K562 (cell line): ENCODE measurements around the gene ADAMTS1. TPM values are rescaled to one million over a fixed set of nuclear protein-coding genes. Genes with fewer than 3 reads are reported as not detected.

ENCODE experiments used
- ATAC-seq: fragments of 200-7000 bp; cut with Tn5 transposase; 3 replicates; pipeline ENCODE4 v1.9.1; 2020; ENCODE audit warnings: moderate library complexity
- BruUV-seq: library from RNA; stranded (reverse); fragments of 400-500 nt; replicated peaks from 2 replicates; lab custom pipeline; 2021; lab: Mats Ljungman, UMichigan
- CTCF ChIA-PET: fragments of 300-600 bp; formaldehyde crosslinking; extraction: SDS; loops from one replicate; lab custom pipeline; 2021; ENCODE audit warnings: low intra/inter-chr PET ratio; lab: Yijun Ruan, JAX
- POLR2A ChIA-PET: fragments of 300-600, 350-650 bp; sonication (Branson Sonifier 250); formaldehyde crosslinking; extraction: SDS; loops from one replicate; lab custom pipeline; 2021; ENCODE audit warnings: antibody characterized with exemption, inconsistent platforms; lab: Yijun Ruan, JAX
- DNase-seq, 4 experiments: peaks; one replicate each; pipeline versions ENCODE4 v3.0.0 to v3.0.0-alpha.2; 2011 to 2018; ENCODE audit warnings: low spot score in 3 of 4, mixed read lengths in 3 of 4; ENCODE audit errors: extremely low read depth in 1 of 4
- FAIRE-seq: peaks from 2 replicates; lab custom pipeline; 2011; peaks lifted over from hg19 to GRCh38; lab: Jason Lieb, UNC
- H2AFZ ChIP-seq: 2 replicates; pipeline ENCODE4 v1.6.0; 2011; ENCODE audit warnings: low read depth, low read length, control low read depth, inconsistent platforms
- H3K27ac ChIP-seq: fragments of 200-600 bp; 3 replicates; pipeline ENCODE4 v1.8.0; 2011; ENCODE audit warnings: low read depth, mild to moderate bottlenecking, control low read depth, inconsistent platforms, low read length, moderate library complexity, mixed read lengths; ENCODE audit errors: extremely low read depth
- H3K27me3 ChIP-seq, 2 experiments: fragments of 300-600 bp in 1 of 2; 2 replicates in 1 of 2; 3 replicates in 1 of 2; pipeline versions ENCODE4 v1.6.0 to v1.8.0; 2011; ENCODE audit warnings: inconsistent platforms in 2 of 2, low read length in 2 of 2, mild to moderate bottlenecking in 1 of 2, mixed read lengths in 1 of 2, moderate library complexity in 1 of 2; ENCODE audit not compliant: control insufficient read depth in 2 of 2, insufficient read depth in 2 of 2
- H3K36me3 ChIP-seq: fragments of 300-600 bp; 3 replicates; pipeline ENCODE4 v1.8.0; 2011; ENCODE audit warnings: mild to moderate bottlenecking, low read length, inconsistent platforms; ENCODE audit not compliant: control insufficient read depth, insufficient read depth
- H3K4me1 ChIP-seq, 2 experiments: fragments of 200-600 bp in 1 of 2; replicated peaks in 1 of 2; 2 replicates in 1 of 2; 3 replicates in 1 of 2; pipeline versions ENCODE4 v1.5.1 to v1.8.0; 2011; ENCODE audit warnings: inconsistent platforms in 2 of 2, low read length in 2 of 2, mild to moderate bottlenecking in 1 of 2, mixed read lengths in 1 of 2, moderate library complexity in 1 of 2; ENCODE audit not compliant: control insufficient read depth in 2 of 2, insufficient read depth in 2 of 2
- H3K4me2 ChIP-seq: 2 replicates; pipeline ENCODE4 v1.6.1; 2011; ENCODE audit warnings: low read length, control low read depth, inconsistent platforms, mixed read lengths; ENCODE audit not compliant: insufficient read depth
- H3K4me3 ChIP-seq: fragments of 200-600 bp; sonication (generic), shearing (Covaris generic); 2 replicates; pipeline ENCODE4 v1.5.1; 2016; ENCODE audit warnings: control low read depth, inconsistent platforms
- H3K79me2 ChIP-seq: fragments of 200-600 bp; 3 replicates; pipeline ENCODE4 v1.8.0; 2011; ENCODE audit warnings: low read length, inconsistent platforms; ENCODE audit not compliant: control insufficient read depth, insufficient read depth
- H3K9ac ChIP-seq, 2 experiments: 2 replicates each; pipeline versions ENCODE4 v1.6.0 to v1.6.1; 2011; ENCODE audit warnings: low read depth in 2 of 2, low read length in 2 of 2, control low read depth in 1 of 2, inconsistent platforms in 1 of 2, mild to moderate bottlenecking in 1 of 2, mixed read lengths in 1 of 2; ENCODE audit not compliant: insufficient read depth in 1 of 2
- H3K9me1 ChIP-seq: one replicate; pipeline ENCODE4 v1.6.0; 2011; ENCODE audit warnings: inconsistent platforms, mild to moderate bottlenecking, low read length, moderate library complexity; ENCODE audit not compliant: control insufficient read depth, insufficient read depth
- H3K9me3 ChIP-seq: replicated peaks from 2 replicates; pipeline ENCODE4 v1.5.1; 2011; ENCODE audit warnings: low read depth, low read length, inconsistent platforms; ENCODE audit not compliant: control insufficient read depth, insufficient read depth
- H4K20me1 ChIP-seq: replicated peaks from 2 replicates; pipeline ENCODE4 v1.6.1; 2011; ENCODE audit warnings: low read length, inconsistent platforms, mixed read lengths; ENCODE audit not compliant: control insufficient read depth, insufficient read depth
- CTCF ChIP-seq, 3 experiments: IDR thresholded peaks in 2 of 3; conservative IDR thresholded peaks in 1 of 3; 2 replicates each; pipeline ENCODE4 v1.5.1; 2011 to 2012; ENCODE audit warnings: low read length in 3 of 3, mild to moderate bottlenecking in 3 of 3, control low read depth in 2 of 3, improper control_type of control experiment in 1 of 3, inconsistent platforms in 1 of 3, low read depth in 1 of 3, mixed read lengths in 1 of 3, moderate library complexity in 1 of 3; ENCODE audit not compliant: insufficient read depth in 2 of 3
- CTCFL ChIP-seq: IDR thresholded peaks from 2 replicates; pipeline ENCODE4 v1.6.1; 2011; ENCODE audit warnings: borderline replicate concordance, low read depth, mild to moderate bottlenecking, moderate library complexity, low read length; ENCODE audit not compliant: insufficient read depth, poor library complexity, severe bottlenecking
- FIP1L1 ChIP-seq: fragments of 200-400 bp; formaldehyde crosslinking; IDR thresholded peaks from 2 replicates; pipeline ENCODE4 v1.6.1; 2018; ENCODE audit warnings: mild to moderate bottlenecking, low read depth, low read length; ENCODE audit not compliant: poor library complexity, severe bottlenecking
- FOXA1 ChIP-seq: fragments of 450-650 bp; IDR thresholded peaks from 2 replicates; pipeline ENCODE4 v1.6.1; 2016; ENCODE audit warnings: mild to moderate bottlenecking, borderline replicate concordance
- FUS ChIP-seq: fragments of 200-400 bp; formaldehyde crosslinking; optimal IDR thresholded peaks from 2 replicates; pipeline ENCODE3; 2017; ENCODE audit warnings: low read depth, low read length
- GATAD2A ChIP-seq: fragments of 450-650 bp; IDR thresholded peaks from 2 replicates; pipeline ENCODE4 v1.6.1; 2017
- KAT8 ChIP-seq: fragments of 450-650 bp; IDR thresholded peaks from 2 replicates; pipeline ENCODE4 v1.6.1; 2016; ENCODE audit warnings: low read depth, mild to moderate bottlenecking
- MXD1 ChIP-seq: fragments of 250-450 bp; sonication (Bioruptor Pico); IDR thresholded peaks from 2 replicates; pipeline ENCODE4 v1.8.0; 2021; ENCODE audit warnings: borderline replicate concordance, mild to moderate bottlenecking, moderate library complexity; ENCODE audit not compliant: poor library complexity, severe bottlenecking
- PHF8 ChIP-seq: fragments of 200-600 bp; sonication (generic); IDR thresholded peaks from 2 replicates; pipeline ENCODE4 v1.6.1; 2012; ENCODE audit warnings: mixed run types, mild to moderate bottlenecking, inconsistent platforms, low read length, moderate library complexity, borderline replicate concordance
- RBBP5 ChIP-seq: fragments of 200-600 bp; sonication (generic); IDR thresholded peaks from 2 replicates; pipeline ENCODE4 v1.6.1; 2012; ENCODE audit warnings: borderline replicate concordance, mild to moderate bottlenecking, low read length, control low read depth, inconsistent platforms; ENCODE audit not compliant: insufficient read depth, poor library complexity, severe bottlenecking
- RBM34 ChIP-seq: fragments of 200-400 bp; formaldehyde crosslinking; IDR thresholded peaks from 2 replicates; pipeline ENCODE4 v1.6.1; 2018; ENCODE audit warnings: low read length, borderline replicate concordance; ENCODE audit not compliant: insufficient read depth
- ZNF197 ChIP-seq: fragments of 200-800 bp; sonication (Bioruptor generic); IDR thresholded peaks from 2 replicates; pipeline ENCODE4 v1.6.1; 2016; ENCODE audit warnings: low read depth, missing genetic modification characterization, missing compliant biosample characterization
- ZNF212 ChIP-seq: fragments of 450-650 bp; formaldehyde crosslinking; IDR thresholded peaks from 2 replicates; pipeline ENCODE4 v1.4.0; 2020; ENCODE audit warnings: mild to moderate bottlenecking
- ZNF655 ChIP-seq: fragments of 250-450 bp; sonication (Bioruptor Pico); IDR thresholded peaks from 2 replicates; pipeline ENCODE4 v1.5.0; 2021
- ZNF668 ChIP-seq: fragments of 250-450 bp; sonication (Bioruptor Pico); IDR thresholded peaks from 2 replicates; pipeline ENCODE4 v1.8.0; 2022; ENCODE audit warnings: mild to moderate bottlenecking, inconsistent platforms
- WGBS: fragments of 100-300 bp; shearing (Covaris generic); methylation state at CpG from one replicate; pipeline ENCODE4 v1.1.6; 2016; ENCODE audit warnings: low coverage, mixed read lengths; ENCODE audit not compliant: insufficient coverage; ENCODE audit errors: missing lambda C conversion rate; 5-methylcytosine and 5-hydroxymethylcytosine counted together
- in situ Hi-C: fragments of 300-500 bp; cut with MboI; formaldehyde crosslinking; loops from 4 replicates; pipeline ENCODE4 v1.15.0; 2018; ENCODE audit warnings: inconsistent platforms, mixed read lengths
- intact Hi-C: fragments of 100-400 bp; cut with micrococcal nuclease; formaldehyde crosslinking; loops from 2 replicates; pipeline ENCODE4 v1.14.2; 2022
- polyA plus RNA-seq, 8 experiments: library from polyadenylated mRNA; depleted of rRNA in 4 of 8; stranded (reverse) in 5 of 8; unstranded in 3 of 8; fragments of >200 nt; fragmentation: Nextera tagmentation in 2 of 8; fragmentation: Illumina TruSeq in 1 of 8; extraction: Ambion mirVana in 2 of 8; extraction: Trizol in 1 of 8; gene quantifications; 2 replicates each; pipeline versions ENCODE4 v1.2.1 to v1.2.3, GENCODE V29; 2011 to 2014; ENCODE audit warnings: inconsistent platforms in 1 of 8, missing spikeins in 1 of 8
- total RNA-seq, 7 experiments: library from RNA; depleted of rRNA in 6 of 7; stranded (reverse); fragments of >200 nt in 6 of 7; fragmentation: Illumina TruSeq in 2 of 7; extraction: Trizol in 2 of 7; gene quantifications; 2 replicates each; pipeline versions ENCODE4 v1.2.1 to v1.2.3, GENCODE V29; 2011 to 2021; ENCODE audit warnings: low replicate concordance in 1 of 7

ADAMTS1 gene
- total and polyA plus RNA-seq, 9 of the 15 experiments (the other 6 are each of a cell fraction or from before 2014, with no cell fraction given): 0.01 to 0.58 TPM; not detected in 7

DNA sequence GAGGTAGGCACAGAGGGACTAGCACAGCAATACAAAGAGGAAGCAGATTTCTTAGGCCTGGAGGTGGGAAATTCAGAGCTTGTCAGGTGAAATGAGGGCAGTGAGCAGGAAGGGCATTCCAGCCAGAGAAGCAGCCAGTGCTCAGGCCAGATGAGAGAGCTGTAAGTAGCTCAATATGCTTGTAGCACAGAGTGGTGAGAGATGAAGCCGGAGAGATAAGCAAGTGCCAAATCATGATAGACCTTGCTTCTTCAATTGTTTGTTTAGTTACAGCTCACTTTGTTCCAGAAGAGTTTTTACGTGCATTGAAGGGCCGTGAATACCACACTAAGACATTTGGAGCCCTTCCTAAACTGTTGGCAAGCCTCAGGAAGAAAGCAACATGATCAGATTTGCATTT is 42.0 kb upstream of the ADAMTS1 start:
- in situ Hi-C loops: no loop called here
- ATAC-seq (no peak), DNase-seq (no peak), FAIRE-seq (no peak)
- Histone ChIP-seq H3K9ac (no peak overlapping the region), H3K36me3 (no peaks in the 10 kb centered on the region), H4K20me1 (no peaks in the 10 kb centered on the region), H3K4me2 (no peak overlapping the region), H3K27me3 (no peaks in the 10 kb centered on the region), H3K9me3 (0 out of 2 replicates have a peak, but pooled peaks cover 2% of the 10 kb centered on the region), H3K27ac (no peak overlapping the region), H3K4me3 (no peak overlapping the region), H3K9me1 (no peaks in the 10 kb centered on the region), H2AFZ (no peak overlapping the region), H3K4me1 (no peaks in the 10 kb centered on the region), H3K79me2 (no peaks in the 10 kb centered on the region)
- no TSS peak for BruUV-seq
- ChIA-PET POLR2A (no interaction called here), CTCF (no interaction called here)
- intact Hi-C loops: no loop called here
- 2% methylated on average over 3 of the region's 3 CpGs for WGBS
- TF ChIP-seq RBBP5: no peak
- no peak for TF ChIP-seq FOXA1
- no peak for TF ChIP-seq ZNF655
- TF ChIP-seq PHF8: no peak
- no peak for TF ChIP-seq FIP1L1
- TF ChIP-seq ZNF212 (CRISPR knock-in tag): no peak
- no peak for TF ChIP-seq CTCFL
- TF ChIP-seq KAT8: no peak
- TF ChIP-seq MXD1 (CRISPR knock-in tag): no peak
- no peak for TF ChIP-seq ZNF197 (CRISPR knock-in tag)
- TF ChIP-seq GATAD2A: no peak
- TF ChIP-seq ZNF668 (CRISPR knock-in tag): no peak
- no peak for TF ChIP-seq CTCF (IDR thresholded peaks at IDR 0.05 in 2 of 3, conservative IDR thresholded peaks at IDR 0.05 in 1 of 3; ENCODE audit: insufficient read depth in 2 of 3, low read depth in 1 of 3, low read length in 3 of 3)
- TF ChIP-seq RBM34: no peak
- TF ChIP-seq FUS: no peak
